Measurements from ENCODE around the gene C22orf42.

The C22orf42 gene, protein sequence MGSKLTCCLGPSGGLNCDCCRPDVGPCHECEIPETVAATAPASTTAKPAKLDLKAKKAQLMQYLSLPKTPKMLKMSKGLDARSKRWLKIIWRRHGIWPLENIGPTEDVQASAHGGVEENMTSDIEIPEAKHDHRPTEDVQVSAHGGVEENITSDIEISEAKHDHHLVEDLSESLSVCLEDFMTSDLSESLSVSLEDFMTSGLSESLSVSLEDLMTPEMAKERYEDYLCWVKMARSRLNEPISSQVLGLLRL

DNA sequence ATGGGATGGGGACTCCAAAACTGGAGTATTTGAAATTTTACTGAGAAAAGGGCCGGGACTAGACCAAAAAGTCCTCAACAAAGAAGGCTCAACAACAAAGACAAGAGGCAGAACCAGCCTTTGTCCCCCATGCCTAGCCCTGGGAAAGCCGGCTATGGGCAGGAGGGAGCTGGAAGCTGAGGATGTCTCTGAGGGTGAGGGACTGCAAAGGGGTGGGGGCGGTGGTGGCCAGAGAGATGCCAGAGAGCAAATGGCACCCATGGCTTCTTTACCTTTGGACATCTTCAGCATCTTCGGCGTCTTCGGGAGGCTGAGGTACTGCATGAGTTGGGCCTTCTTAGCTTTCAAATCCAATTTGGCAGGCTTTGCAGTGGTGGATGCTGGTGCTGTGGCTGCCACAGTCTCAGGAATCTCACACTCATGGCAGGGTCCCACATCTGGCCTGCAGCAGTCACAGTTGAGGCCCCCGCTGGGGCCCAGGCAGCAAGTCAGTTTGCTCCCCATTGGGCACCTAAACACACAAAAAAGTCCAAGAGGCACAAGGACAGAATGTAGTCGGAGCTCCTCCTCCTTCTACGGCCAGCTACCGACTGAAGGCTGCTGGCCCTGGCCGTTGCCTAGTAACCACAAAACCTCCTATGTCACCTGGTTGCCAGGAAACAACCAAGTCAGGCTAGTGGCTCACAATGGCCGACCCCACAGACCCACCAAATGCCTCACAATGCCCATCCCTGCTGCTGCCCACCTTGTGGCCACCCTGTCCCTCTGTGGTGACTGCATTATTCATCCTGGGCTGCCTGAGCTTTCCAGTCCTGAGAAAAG is at the start of gene C22orf42:
TSS of gene C22orf42 (minus strand) at position 592 of the 822 bp plus-strand sequence. CDS start at position 504, 88 bp downstream.
- no peak for TF ChIP-seq CTCF (IDR thresholded peaks at IDR 0.05; ENCODE audit: low read depth, low read length, missing control alignments)
- Histone ChIP-seq H3K4me3 (ENCODE audit: low read depth, low read length) (no peak within 1 kb of the TSS), H3K27me3 (replicated peaks) (no peaks in the 10 kb centered on the region), H3K27ac (no peak within 1 kb of the TSS), H3K36me3 (replicated peaks) (no peaks in the 10 kb centered on the region)
- no peak for DNase-seq
- in situ Hi-C loops (cut with HindIII; ENCODE audit: low pct_ligation_motif_present, low sequenced_read_pairs): no loop called here

DNA sequence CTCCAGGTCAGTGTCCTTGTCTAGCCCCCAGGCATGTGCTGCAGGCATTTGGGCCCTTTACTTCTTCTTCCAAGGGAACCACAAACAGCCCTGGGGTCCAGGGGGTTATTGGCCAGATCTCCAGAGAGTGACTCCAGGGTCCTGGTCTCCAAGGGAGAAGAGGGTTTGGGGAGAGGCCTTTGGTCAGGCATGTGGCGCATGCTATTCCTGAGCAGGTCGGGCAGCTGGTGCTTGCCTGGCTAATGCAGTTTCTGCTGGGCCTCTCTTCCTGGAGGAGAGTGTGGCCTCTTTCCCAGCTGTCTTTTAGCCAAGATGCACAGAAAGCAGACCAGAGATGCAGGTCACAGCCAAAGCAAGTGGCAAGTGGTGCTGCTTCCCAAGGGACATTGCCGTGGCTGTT is 49.6 kb upstream of the C22orf42 start:
- TF ChIP-seq CTCF (IDR thresholded peaks at IDR 0.05; ENCODE audit: low read depth, low read length, missing control alignments): no peak
- no peak overlapping the region for H3K27ac ChIP-seq
- in situ Hi-C loops (cut with HindIII; ENCODE audit: low pct_ligation_motif_present, low sequenced_read_pairs): no loop called here
- no peak for DNase-seq
- H3K27me3 ChIP-seq (replicated peaks): peaks cover under 1% of the 10 kb centered on the region
- no peaks in the 10 kb centered on the region for H3K36me3 ChIP-seq (replicated peaks)
- no peak overlapping the region for H3K4me3 ChIP-seq (ENCODE audit: low read depth, low read length)

GRCh38 chr22:32207971-32208480 is 48.9 kb upstream of the C22orf42 start:
- in situ Hi-C loops (cut with HindIII; ENCODE audit: low pct_ligation_motif_present, low sequenced_read_pairs): no loop called here
- no peak for TF ChIP-seq CTCF (IDR thresholded peaks at IDR 0.05; ENCODE audit: low read depth, low read length, missing control alignments)
- no peaks in the 10 kb centered on the region for H3K36me3 ChIP-seq (replicated peaks)
- no peak for DNase-seq
- H3K4me3 ChIP-seq (ENCODE audit: low read depth, low read length): no peak overlapping the region
- H3K27ac ChIP-seq: no peak overlapping the region
- peaks cover 8% of the 10 kb centered on the region for H3K27me3 ChIP-seq (replicated peaks)

GRCh38 chr22:32206774-32207758 is 48.0 kb upstream of the C22orf42 start:
- H3K27ac ChIP-seq: no peak overlapping the region
- in situ Hi-C loops (cut with HindIII; ENCODE audit: low pct_ligation_motif_present, low sequenced_read_pairs): no loop called here
- TF ChIP-seq CTCF (IDR thresholded peaks at IDR 0.05; ENCODE audit: low read depth, low read length, missing control alignments): peak; percentile 75
- DNase-seq: peak; percentile 2
- H3K36me3 ChIP-seq (replicated peaks): no peaks in the 10 kb centered on the region
- H3K4me3 ChIP-seq (ENCODE audit: low read depth, low read length): no peak overlapping the region
- peaks cover 15% of the 10 kb centered on the region for H3K27me3 ChIP-seq (replicated peaks)

GRCh38 chr22:32205974-32206773 is 47.1 kb upstream of the C22orf42 start:
- H3K4me3 ChIP-seq (ENCODE audit: low read depth, low read length): no peak overlapping the region
- H3K36me3 ChIP-seq (replicated peaks): no peaks in the 10 kb centered on the region
- peaks cover 15% of the 10 kb centered on the region for H3K27me3 ChIP-seq (replicated peaks)
- DNase-seq: no peak
- in situ Hi-C loops (cut with HindIII; ENCODE audit: low pct_ligation_motif_present, low sequenced_read_pairs): no loop called here
- H3K27ac ChIP-seq: no peak overlapping the region
- no peak for TF ChIP-seq CTCF (IDR thresholded peaks at IDR 0.05; ENCODE audit: low read depth, low read length, missing control alignments)

Measured in brain microvascular endothelial cell (primary cell).